Panc1 (cell line): ENCODE measurements around the gene TUFM. TPM values are rescaled to one million over a fixed set of nuclear protein-coding genes. Genes with fewer than 3 reads are reported as not detected.

Experiments
- ATAC-seq: fragments of 200-7000 bp; cut with Tn5 transposase; 2 replicates; pipeline ENCODE4 v1.9.1; 2020; ENCODE audit warnings: mild to moderate bottlenecking, moderate library complexity
- BruUV-seq: library from RNA; stranded (reverse); fragments of 400-500 nt; replicated peaks from 2 replicates; lab custom pipeline; 2021; lab: Mats Ljungman, UMichigan
- CTCF ChIA-PET: fragments of 300-600 bp; sonication (Branson Sonifier 250); formaldehyde crosslinking; loops from one replicate; lab custom pipeline; 2022; ENCODE audit warnings: antibody characterized with exemption; lab: Charles Lee
- POLR2A ChIA-PET: fragments of 300-600 bp; sonication (Branson Sonifier 250); formaldehyde crosslinking; loops from one replicate; lab custom pipeline; 2022; ENCODE audit warnings: antibody characterized with exemption; lab: Charles Lee
- DNase-seq: peaks from one replicate; pipeline ENCODE4 v3.0.0-alpha.2; 2010; ENCODE audit warnings: low read depth, low spot score
- H3K27ac ChIP-seq: 2 replicates; pipeline ENCODE4 v1.5.1; 2011; ENCODE audit warnings: mild to moderate bottlenecking, low read length, inconsistent platforms
- H3K27me3 ChIP-seq: fragments of 200-500 bp; sonication (Bioruptor generic); 2 replicates; pipeline ENCODE4 v1.6.0; 2014; ENCODE audit warnings: low read length, inconsistent platforms; ENCODE audit not compliant: control insufficient read depth, insufficient read depth
- H3K36me3 ChIP-seq: fragments of 200-500 bp; sonication (Bioruptor generic); 2 replicates; pipeline ENCODE4 v1.5.1; 2014; ENCODE audit warnings: inconsistent platforms, mild to moderate bottlenecking, low read length, moderate library complexity; ENCODE audit not compliant: control insufficient read depth, insufficient read depth
- H3K4me1 ChIP-seq: 2 replicates; pipeline ENCODE4 v1.5.1; 2011; ENCODE audit warnings: inconsistent platforms, mild to moderate bottlenecking, low read length, moderate library complexity; ENCODE audit not compliant: control insufficient read depth, insufficient read depth
- H3K4me3 ChIP-seq, 2 experiments: 2 replicates each; pipeline ENCODE4 v1.5.1; 2011 to 2012; ENCODE audit warnings: low read depth in 2 of 2, low read length in 2 of 2, mild to moderate bottlenecking in 2 of 2, inconsistent platforms in 1 of 2, moderate library complexity in 1 of 2
- H3K9me3 ChIP-seq: fragments of 200-500 bp; sonication (Bioruptor generic); 2 replicates; pipeline ENCODE4 v1.5.1; 2014; ENCODE audit warnings: low read depth, mild to moderate bottlenecking, inconsistent platforms, low read length, moderate library complexity; ENCODE audit not compliant: control insufficient read depth, insufficient read depth
- POLR2AphosphoS5 ChIP-seq: IDR thresholded peaks from 2 replicates; pipeline ENCODE4 v1.6.1; 2012; ENCODE audit warnings: mild to moderate bottlenecking, low read depth, low read length, moderate library complexity
- SIN3A ChIP-seq: IDR thresholded peaks from 2 replicates; pipeline ENCODE4 v1.6.1; 2012; ENCODE audit warnings: low read depth, mild to moderate bottlenecking, low read length, moderate library complexity, borderline replicate concordance; ENCODE audit not compliant: insufficient read depth
- TCF7L2 ChIP-seq: IDR thresholded peaks from 2 replicates; pipeline ENCODE4 v1.6.1; 2011; ENCODE audit warnings: mild to moderate bottlenecking, low read depth, low read length, inconsistent platforms
- in situ Hi-C: cut with HindIII; loops from 2 replicates; pipeline ENCODE4 v1.10.0; 2016; ENCODE audit warnings: low sequenced_read_pairs, low pct_unique_long_range_greater_than_20kb
- intact Hi-C: fragments of 100-400 bp; cut with micrococcal nuclease; formaldehyde crosslinking; loops from one replicate; pipeline ENCODE4 v1.10.0; 2022; ENCODE audit not compliant: unreplicated experiment
- total RNA-seq: library from RNA; stranded (reverse); gene quantifications from one replicate; pipeline ENCODE4 v1.2.1, GENCODE V29; 2021; ENCODE audit not compliant: unreplicated experiment
- TF ChIP-seq, protein P1 (sequence below), 2 experiments: IDR thresholded peaks; 2 replicates each; pipeline ENCODE4 v1.6.1; 2011 to 2012; ENCODE audit warnings: low read depth in 2 of 2, control low read depth in 1 of 2, low read length in 1 of 2, mild to moderate bottlenecking in 1 of 2, moderate library complexity in 1 of 2; ENCODE audit not compliant: insufficient read depth in 1 of 2
- TF ChIP-seq, protein P2 (sequence below): fragments of 450-650 bp; IDR thresholded peaks from 2 replicates; pipeline ENCODE4 v1.5.1; 2017; ENCODE audit warnings: mild to moderate bottlenecking

The TUFM gene
- total RNA-seq, 1 experiment from 2014 or later: 231 TPM

DNA sequence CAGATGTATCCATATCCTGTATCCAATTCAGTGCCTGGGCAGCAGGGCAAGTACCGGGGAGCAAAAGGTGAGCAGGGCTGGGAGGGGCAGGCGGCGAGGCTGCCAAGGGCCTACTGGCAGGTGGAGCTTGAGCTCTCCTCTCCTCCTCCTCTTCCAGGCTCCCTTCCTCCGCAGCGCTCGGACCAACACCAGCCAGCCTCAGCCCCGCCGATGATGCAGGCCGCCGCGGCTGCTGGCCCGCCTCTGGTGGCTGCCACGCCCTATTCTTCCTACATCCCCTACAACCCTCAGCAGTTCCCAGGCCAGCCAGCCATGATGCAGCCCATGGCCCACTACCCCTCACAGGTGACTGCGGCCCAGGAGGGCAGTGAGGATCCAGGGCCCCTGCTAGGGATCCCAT, 11.8 kb downstream of the TUFM start:
- no TSS peak for BruUV-seq
- ChIA-PET POLR2A (no interaction called here), CTCF (no interaction called here)
- TF ChIP-seq SIN3A (no peak), TCF7L2 (no peak), POLR2AphosphoS5 (no peak)
- TF ChIP-seq, protein P1, sequence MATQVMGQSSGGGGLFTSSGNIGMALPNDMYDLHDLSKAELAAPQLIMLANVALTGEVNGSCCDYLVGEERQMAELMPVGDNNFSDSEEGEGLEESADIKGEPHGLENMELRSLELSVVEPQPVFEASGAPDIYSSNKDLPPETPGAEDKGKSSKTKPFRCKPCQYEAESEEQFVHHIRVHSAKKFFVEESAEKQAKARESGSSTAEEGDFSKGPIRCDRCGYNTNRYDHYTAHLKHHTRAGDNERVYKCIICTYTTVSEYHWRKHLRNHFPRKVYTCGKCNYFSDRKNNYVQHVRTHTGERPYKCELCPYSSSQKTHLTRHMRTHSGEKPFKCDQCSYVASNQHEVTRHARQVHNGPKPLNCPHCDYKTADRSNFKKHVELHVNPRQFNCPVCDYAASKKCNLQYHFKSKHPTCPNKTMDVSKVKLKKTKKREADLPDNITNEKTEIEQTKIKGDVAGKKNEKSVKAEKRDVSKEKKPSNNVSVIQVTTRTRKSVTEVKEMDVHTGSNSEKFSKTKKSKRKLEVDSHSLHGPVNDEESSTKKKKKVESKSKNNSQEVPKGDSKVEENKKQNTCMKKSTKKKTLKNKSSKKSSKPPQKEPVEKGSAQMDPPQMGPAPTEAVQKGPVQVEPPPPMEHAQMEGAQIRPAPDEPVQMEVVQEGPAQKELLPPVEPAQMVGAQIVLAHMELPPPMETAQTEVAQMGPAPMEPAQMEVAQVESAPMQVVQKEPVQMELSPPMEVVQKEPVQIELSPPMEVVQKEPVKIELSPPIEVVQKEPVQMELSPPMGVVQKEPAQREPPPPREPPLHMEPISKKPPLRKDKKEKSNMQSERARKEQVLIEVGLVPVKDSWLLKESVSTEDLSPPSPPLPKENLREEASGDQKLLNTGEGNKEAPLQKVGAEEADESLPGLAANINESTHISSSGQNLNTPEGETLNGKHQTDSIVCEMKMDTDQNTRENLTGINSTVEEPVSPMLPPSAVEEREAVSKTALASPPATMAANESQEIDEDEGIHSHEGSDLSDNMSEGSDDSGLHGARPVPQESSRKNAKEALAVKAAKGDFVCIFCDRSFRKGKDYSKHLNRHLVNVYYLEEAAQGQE (IDR thresholded peaks at IDR 0.05; ENCODE audit: insufficient read depth in 1 of 2, low read depth in 2 of 2, low read length in 1 of 2): no peak
- TF ChIP-seq, protein P2, sequence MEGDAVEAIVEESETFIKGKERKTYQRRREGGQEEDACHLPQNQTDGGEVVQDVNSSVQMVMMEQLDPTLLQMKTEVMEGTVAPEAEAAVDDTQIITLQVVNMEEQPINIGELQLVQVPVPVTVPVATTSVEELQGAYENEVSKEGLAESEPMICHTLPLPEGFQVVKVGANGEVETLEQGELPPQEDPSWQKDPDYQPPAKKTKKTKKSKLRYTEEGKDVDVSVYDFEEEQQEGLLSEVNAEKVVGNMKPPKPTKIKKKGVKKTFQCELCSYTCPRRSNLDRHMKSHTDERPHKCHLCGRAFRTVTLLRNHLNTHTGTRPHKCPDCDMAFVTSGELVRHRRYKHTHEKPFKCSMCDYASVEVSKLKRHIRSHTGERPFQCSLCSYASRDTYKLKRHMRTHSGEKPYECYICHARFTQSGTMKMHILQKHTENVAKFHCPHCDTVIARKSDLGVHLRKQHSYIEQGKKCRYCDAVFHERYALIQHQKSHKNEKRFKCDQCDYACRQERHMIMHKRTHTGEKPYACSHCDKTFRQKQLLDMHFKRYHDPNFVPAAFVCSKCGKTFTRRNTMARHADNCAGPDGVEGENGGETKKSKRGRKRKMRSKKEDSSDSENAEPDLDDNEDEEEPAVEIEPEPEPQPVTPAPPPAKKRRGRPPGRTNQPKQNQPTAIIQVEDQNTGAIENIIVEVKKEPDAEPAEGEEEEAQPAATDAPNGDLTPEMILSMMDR: no peak
- no peak for ATAC-seq
- Histone ChIP-seq H3K27ac (no peak overlapping the region), H3K4me3 (no peak overlapping the region), H3K36me3 (peaks cover 51% of the 10 kb centered on the region), H3K4me1 (no peaks in the 10 kb centered on the region), H3K27me3 (no peaks in the 10 kb centered on the region), H3K9me3 (no peaks in the 10 kb centered on the region)
- intact Hi-C loops (no loop called here), in situ Hi-C loops (no loop called here)
- no peak for DNase-seq

DNA sequence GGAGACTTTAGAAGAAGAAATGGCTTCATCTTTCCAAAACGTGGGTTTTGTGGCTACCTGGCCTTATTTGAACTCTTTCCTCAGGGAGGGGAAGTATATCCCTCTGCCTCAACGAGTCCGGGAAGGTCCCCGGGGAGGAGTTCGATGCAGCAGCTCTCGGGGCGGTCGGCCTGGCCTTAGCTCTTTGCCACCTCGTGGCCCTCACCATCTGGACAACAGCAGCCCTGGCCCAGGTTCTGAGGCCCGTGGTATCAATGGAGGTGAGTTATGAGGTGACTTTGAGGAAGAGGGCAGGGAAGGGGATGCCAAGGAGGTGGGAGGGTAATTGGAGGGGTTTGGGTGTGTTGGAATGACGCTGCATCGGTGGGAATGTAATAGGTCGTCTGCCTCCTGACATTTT, 15.6 kb downstream of the TUFM start:
- TF ChIP-seq TCF7L2: no peak
- TF ChIP-seq, protein P1 (IDR thresholded peaks at IDR 0.05; ENCODE audit: insufficient read depth in 1 of 2, low read depth in 2 of 2, low read length in 1 of 2): no peak
- TF ChIP-seq POLR2AphosphoS5: no peak
- TF ChIP-seq, protein P2: no peak
- no peak for TF ChIP-seq SIN3A
- Histone ChIP-seq H3K27ac (no peak overlapping the region), H3K27me3 (no peaks in the 10 kb centered on the region), H3K9me3 (no peaks in the 10 kb centered on the region), H3K36me3 (peaks cover 78% of the 10 kb centered on the region), H3K4me1 (peaks cover 12% of the 10 kb centered on the region), H3K4me3 (no peak overlapping the region)
- BruUV-seq: no TSS peak
- ChIA-PET CTCF (no interaction called here), POLR2A (interaction anchor here (0.7 kb wide), 1 partner anchor 113 kb away, joined by 9 read pairs; no protein-coding TSS in a partner anchor)
- ATAC-seq: no peak
- DNase-seq: no peak
- in situ Hi-C loops: no loop called here
- intact Hi-C loops: no loop called here
